GM23338 (cell line): ENCODE results near the gene CD22. TPM values are rescaled to one million over a fixed set of nuclear protein-coding genes. Genes with fewer than 3 reads are reported as not detected.

Experiments used
- ATAC-seq: fragments of 200-7000 bp; cut with Tn5 transposase; 3 replicates; pipeline ENCODE4 v1.9.1; 2020
- DNase-seq: peaks from one replicate; pipeline ENCODE4 v3.0.0-alpha.2; 2015; ENCODE audit warnings: low spot score
- H2AFZ ChIP-seq: fragments of 200-600 bp; sonication (generic); 2 replicates; pipeline ENCODE4 v1.8.0; 2016; ENCODE audit warnings: antibody characterized with exemption, mild to moderate bottlenecking, moderate library complexity
- H3F3A ChIP-seq: fragments of 200-600 bp; sonication (generic); replicated peaks from 2 replicates; pipeline ENCODE4 v1.8.0; 2017; ENCODE audit warnings: antibody characterized with exemption, mixed run types, low read depth
- H3K27ac ChIP-seq: fragments of 200-600 bp; sonication (generic); 2 replicates; pipeline ENCODE4 v1.6.1; 2016; ENCODE audit warnings: low read depth
- H3K27me3 ChIP-seq: fragments of 200-600 bp; sonication (generic); 2 replicates; pipeline ENCODE4 v1.8.0; 2016; ENCODE audit warnings: mild to moderate bottlenecking, mixed run types, moderate library complexity; ENCODE audit not compliant: insufficient read depth
- H3K36me3 ChIP-seq: fragments of 200-600 bp; sonication (generic); 2 replicates; pipeline ENCODE4 v1.8.0; 2016; ENCODE audit warnings: mild to moderate bottlenecking; ENCODE audit not compliant: insufficient read depth
- H3K4me1 ChIP-seq: fragments of 200-600 bp; sonication (generic); 2 replicates; pipeline ENCODE4 v1.8.0; 2016; ENCODE audit warnings: mild to moderate bottlenecking, moderate library complexity; ENCODE audit not compliant: insufficient read depth
- H3K4me2 ChIP-seq: fragments of 200-600 bp; sonication (generic); 2 replicates; pipeline ENCODE4 v1.7.1; 2017; ENCODE audit warnings: mixed run types
- H3K4me3 ChIP-seq: fragments of 200-600 bp; sonication (generic); 2 replicates; pipeline ENCODE4 v1.6.1; 2016; ENCODE audit warnings: mixed run types
- H3K79me2 ChIP-seq: fragments of 200-600 bp; sonication (generic); replicated peaks from 2 replicates; pipeline ENCODE4 v1.8.0; 2017; ENCODE audit warnings: mild to moderate bottlenecking; ENCODE audit not compliant: insufficient read depth
- H3K9me2 ChIP-seq: fragments of 200-600 bp; sonication (generic); 2 replicates; pipeline ENCODE4 v1.8.0; 2017; ENCODE audit not compliant: insufficient read depth
- H4K20me1 ChIP-seq: fragments of 200-600 bp; sonication (generic); replicated peaks from 2 replicates; pipeline ENCODE4 v1.8.0; 2017; ENCODE audit warnings: mild to moderate bottlenecking; ENCODE audit not compliant: insufficient read depth
- H3K27ac Mint-ChIP-seq: 2 replicates; pipeline ENCODE4 v1.8.0; 2020; ENCODE audit warnings: inconsistent platforms, mild to moderate bottlenecking, moderate library complexity, mixed read lengths
- H3K27me3 Mint-ChIP-seq: 3 replicates; pipeline ENCODE4 v1.8.0; 2022; ENCODE audit warnings: low read depth, mild to moderate bottlenecking, moderate library complexity, mixed read lengths, inconsistent platforms; ENCODE audit not compliant: insufficient read depth, poor library complexity
- H3K36me3 Mint-ChIP-seq: 3 replicates; pipeline ENCODE4 v1.8.0; 2021; ENCODE audit warnings: low read depth, mild to moderate bottlenecking, inconsistent platforms, moderate library complexity, mixed read lengths
- H3K4me1 Mint-ChIP-seq: 3 replicates; pipeline ENCODE4 v1.8.0; 2020; ENCODE audit warnings: mild to moderate bottlenecking, inconsistent platforms, mixed read lengths
- H3K4me3 Mint-ChIP-seq: 3 replicates; pipeline ENCODE4 v1.8.0; 2021; ENCODE audit warnings: moderate library complexity, mild to moderate bottlenecking, inconsistent platforms, mixed read lengths
- H3K9me3 Mint-ChIP-seq: 3 replicates; pipeline ENCODE4 v1.8.0; 2020; ENCODE audit warnings: moderate library complexity, mild to moderate bottlenecking, inconsistent platforms, mixed read lengths
- CREB1 ChIP-seq: fragments of 250-450 bp; sonication (Bioruptor Pico); IDR thresholded peaks from 2 replicates; pipeline ENCODE4 v1.5.0; 2020; ENCODE audit warnings: low read depth, mild to moderate bottlenecking, moderate library complexity
- ETS1 ChIP-seq: IDR thresholded peaks from 2 replicates; pipeline ENCODE4 v1.6.1; 2016; ENCODE audit warnings: antibody characterized with exemption
- EZH2phosphoT487 ChIP-seq: fragments of 200-600 bp; sonication (generic); IDR thresholded peaks from one replicate; pipeline ENCODE4 v1.8.1; 2018; ENCODE audit warnings: antibody characterized with exemption; ENCODE audit not compliant: unreplicated experiment
- JUNB ChIP-seq: IDR thresholded peaks from one replicate; pipeline ENCODE4 v1.6.1; 2016; ENCODE audit warnings: antibody characterized with exemption; ENCODE audit not compliant: unreplicated experiment
- NANOG ChIP-seq: IDR thresholded peaks from 2 replicates; pipeline ENCODE4 v1.6.1; 2016; ENCODE audit warnings: antibody characterized with exemption, borderline replicate concordance
- POLR2AphosphoS5 ChIP-seq: IDR thresholded peaks from 2 replicates; pipeline ENCODE4 v1.6.1; 2016; ENCODE audit warnings: antibody characterized with exemption, low read depth
- ZNF331 ChIP-seq: fragments of 250-450 bp; sonication (Bioruptor Pico); IDR thresholded peaks from 2 replicates; pipeline ENCODE4 v1.5.0; 2020; ENCODE audit warnings: low read depth, mild to moderate bottlenecking, moderate library complexity
- polyA plus RNA-seq: library from polyadenylated mRNA; unstranded; fragments of >200 nt; fragmentation: Nextera tagmentation; extraction: Ambion mirVana; gene quantifications from 2 replicates; pipeline ENCODE4 v1.2.1, GENCODE V29; 2016
- total RNA-seq: library from RNA; depleted of rRNA; stranded (reverse); fragments of >200 nt; shearing (Covaris generic); gene quantifications from 2 replicates; pipeline ENCODE4 v1.2.3, GENCODE V29; 2014
- TF ChIP-seq, protein P1 (sequence below), 2 experiments: fragments of 200-600 bp in 1 of 2; sonication (generic) in 1 of 2; conservative IDR thresholded peaks; 2 replicates each; pipeline versions ENCODE4 v1.5.1 to v1.6.1; 2016 to 2017; ENCODE audit warnings: antibody characterized with exemption in 2 of 2, low read depth in 2 of 2, mild to moderate bottlenecking in 2 of 2, moderate library complexity in 1 of 2
- TF ChIP-seq, protein P2 (sequence below): fragments of 250-450 bp; sonication (Bioruptor Pico); IDR thresholded peaks from 2 replicates; pipeline ENCODE4 v1.5.0; 2020; ENCODE audit warnings: mild to moderate bottlenecking, moderate library complexity

The CD22 gene
- total and polyA plus RNA-seq, 2 experiments from 2014 or later: 0.10 to 0.32 TPM

- H3K4me1 ChIP-seq: no peaks in the 10 kb centered on the region
- H2AFZ ChIP-seq: no peak overlapping the region
- ATAC-seq: no peak
- H3K36me3 ChIP-seq: no peaks in the 10 kb centered on the region
- no peak overlapping the region for H3K27ac ChIP-seq
- H4K20me1 ChIP-seq: no peaks in the 10 kb centered on the region
- TF ChIP-seq CREB1 (CRISPR knock-in tag) (no peak), ETS1 (no peak), JUNB (no peak), EZH2phosphoT487 (no peak), ZNF331 (CRISPR knock-in tag) (no peak)
- TF ChIP-seq, protein P1, sequence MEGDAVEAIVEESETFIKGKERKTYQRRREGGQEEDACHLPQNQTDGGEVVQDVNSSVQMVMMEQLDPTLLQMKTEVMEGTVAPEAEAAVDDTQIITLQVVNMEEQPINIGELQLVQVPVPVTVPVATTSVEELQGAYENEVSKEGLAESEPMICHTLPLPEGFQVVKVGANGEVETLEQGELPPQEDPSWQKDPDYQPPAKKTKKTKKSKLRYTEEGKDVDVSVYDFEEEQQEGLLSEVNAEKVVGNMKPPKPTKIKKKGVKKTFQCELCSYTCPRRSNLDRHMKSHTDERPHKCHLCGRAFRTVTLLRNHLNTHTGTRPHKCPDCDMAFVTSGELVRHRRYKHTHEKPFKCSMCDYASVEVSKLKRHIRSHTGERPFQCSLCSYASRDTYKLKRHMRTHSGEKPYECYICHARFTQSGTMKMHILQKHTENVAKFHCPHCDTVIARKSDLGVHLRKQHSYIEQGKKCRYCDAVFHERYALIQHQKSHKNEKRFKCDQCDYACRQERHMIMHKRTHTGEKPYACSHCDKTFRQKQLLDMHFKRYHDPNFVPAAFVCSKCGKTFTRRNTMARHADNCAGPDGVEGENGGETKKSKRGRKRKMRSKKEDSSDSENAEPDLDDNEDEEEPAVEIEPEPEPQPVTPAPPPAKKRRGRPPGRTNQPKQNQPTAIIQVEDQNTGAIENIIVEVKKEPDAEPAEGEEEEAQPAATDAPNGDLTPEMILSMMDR (conservative IDR thresholded peaks at IDR 0.05; ENCODE audit: low read depth in 2 of 2): no peak
- no peaks in the 10 kb centered on the region for H3K4me1 Mint-ChIP-seq
- no peak overlapping the region for H3K4me3 Mint-ChIP-seq
- no peaks in the 10 kb centered on the region for H3K27me3 Mint-ChIP-seq
- no peaks in the 10 kb centered on the region; the same call in 2 of the 3 replicates for H3K9me3 Mint-ChIP-seq
- H3K4me3 ChIP-seq: no peak overlapping the region
- no peak overlapping the region for H3K27ac Mint-ChIP-seq
- no peaks in the 10 kb centered on the region for H3K27me3 ChIP-seq
- no peak overlapping the region for H3K4me2 ChIP-seq
- H3K9me2 ChIP-seq: no peaks in the 10 kb centered on the region
- H3K79me2 ChIP-seq: no peaks in the 10 kb centered on the region
- H3F3A ChIP-seq: no peaks in the 10 kb centered on the region
- DNase-seq: no peak
- no peaks in the 10 kb centered on the region for H3K36me3 Mint-ChIP-seq
These were observed 36.3 kb downstream of the CD22 start for GRCh38 chr19:35365303-35365702.

DNA sequence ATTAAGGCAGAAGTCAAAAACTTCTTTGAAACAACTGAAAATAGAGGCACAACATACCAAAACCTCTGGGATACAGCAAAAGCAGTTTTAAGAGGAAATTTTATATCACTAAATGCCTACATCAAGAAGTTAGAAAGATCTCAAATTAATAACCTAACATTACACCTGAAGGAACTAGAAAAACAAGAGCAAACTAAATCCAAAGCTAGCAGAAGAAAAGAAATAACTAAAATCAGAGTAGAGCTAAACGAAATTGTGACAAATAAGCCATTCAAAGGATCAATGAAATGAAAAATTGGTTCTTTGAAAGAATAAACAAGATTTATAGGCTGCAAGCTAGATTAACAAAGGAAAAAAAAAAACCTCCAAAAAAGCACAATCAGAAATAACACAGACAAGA, 39.4 kb downstream of the CD22 start:
- no peaks in the 10 kb centered on the region for H3K36me3 ChIP-seq
- H3K36me3 Mint-ChIP-seq: no peaks in the 10 kb centered on the region
- DNase-seq (no peak), ATAC-seq (no peak)
- no peak overlapping the region for H2AFZ ChIP-seq
- H3K4me3 Mint-ChIP-seq: no peak overlapping the region
- no peak overlapping the region for H3K27ac Mint-ChIP-seq
- H3K4me2 ChIP-seq: no peak overlapping the region
- no peaks in the 10 kb centered on the region for H3K27me3 ChIP-seq
- no peaks in the 10 kb centered on the region for H3F3A ChIP-seq
- no peaks in the 10 kb centered on the region for H3K4me1 ChIP-seq
- no peak overlapping the region for H3K4me3 ChIP-seq
- H4K20me1 ChIP-seq: no peaks in the 10 kb centered on the region
- H3K27ac ChIP-seq: no peak overlapping the region
- no peaks in the 10 kb centered on the region; the same call in 2 of the 3 replicates for H3K9me3 Mint-ChIP-seq
- no peaks in the 10 kb centered on the region for H3K9me2 ChIP-seq
- no peaks in the 10 kb centered on the region for H3K4me1 Mint-ChIP-seq
- H3K79me2 ChIP-seq: no peaks in the 10 kb centered on the region
- no peaks in the 10 kb centered on the region for H3K27me3 Mint-ChIP-seq
- TF ChIP-seq, protein P2, sequence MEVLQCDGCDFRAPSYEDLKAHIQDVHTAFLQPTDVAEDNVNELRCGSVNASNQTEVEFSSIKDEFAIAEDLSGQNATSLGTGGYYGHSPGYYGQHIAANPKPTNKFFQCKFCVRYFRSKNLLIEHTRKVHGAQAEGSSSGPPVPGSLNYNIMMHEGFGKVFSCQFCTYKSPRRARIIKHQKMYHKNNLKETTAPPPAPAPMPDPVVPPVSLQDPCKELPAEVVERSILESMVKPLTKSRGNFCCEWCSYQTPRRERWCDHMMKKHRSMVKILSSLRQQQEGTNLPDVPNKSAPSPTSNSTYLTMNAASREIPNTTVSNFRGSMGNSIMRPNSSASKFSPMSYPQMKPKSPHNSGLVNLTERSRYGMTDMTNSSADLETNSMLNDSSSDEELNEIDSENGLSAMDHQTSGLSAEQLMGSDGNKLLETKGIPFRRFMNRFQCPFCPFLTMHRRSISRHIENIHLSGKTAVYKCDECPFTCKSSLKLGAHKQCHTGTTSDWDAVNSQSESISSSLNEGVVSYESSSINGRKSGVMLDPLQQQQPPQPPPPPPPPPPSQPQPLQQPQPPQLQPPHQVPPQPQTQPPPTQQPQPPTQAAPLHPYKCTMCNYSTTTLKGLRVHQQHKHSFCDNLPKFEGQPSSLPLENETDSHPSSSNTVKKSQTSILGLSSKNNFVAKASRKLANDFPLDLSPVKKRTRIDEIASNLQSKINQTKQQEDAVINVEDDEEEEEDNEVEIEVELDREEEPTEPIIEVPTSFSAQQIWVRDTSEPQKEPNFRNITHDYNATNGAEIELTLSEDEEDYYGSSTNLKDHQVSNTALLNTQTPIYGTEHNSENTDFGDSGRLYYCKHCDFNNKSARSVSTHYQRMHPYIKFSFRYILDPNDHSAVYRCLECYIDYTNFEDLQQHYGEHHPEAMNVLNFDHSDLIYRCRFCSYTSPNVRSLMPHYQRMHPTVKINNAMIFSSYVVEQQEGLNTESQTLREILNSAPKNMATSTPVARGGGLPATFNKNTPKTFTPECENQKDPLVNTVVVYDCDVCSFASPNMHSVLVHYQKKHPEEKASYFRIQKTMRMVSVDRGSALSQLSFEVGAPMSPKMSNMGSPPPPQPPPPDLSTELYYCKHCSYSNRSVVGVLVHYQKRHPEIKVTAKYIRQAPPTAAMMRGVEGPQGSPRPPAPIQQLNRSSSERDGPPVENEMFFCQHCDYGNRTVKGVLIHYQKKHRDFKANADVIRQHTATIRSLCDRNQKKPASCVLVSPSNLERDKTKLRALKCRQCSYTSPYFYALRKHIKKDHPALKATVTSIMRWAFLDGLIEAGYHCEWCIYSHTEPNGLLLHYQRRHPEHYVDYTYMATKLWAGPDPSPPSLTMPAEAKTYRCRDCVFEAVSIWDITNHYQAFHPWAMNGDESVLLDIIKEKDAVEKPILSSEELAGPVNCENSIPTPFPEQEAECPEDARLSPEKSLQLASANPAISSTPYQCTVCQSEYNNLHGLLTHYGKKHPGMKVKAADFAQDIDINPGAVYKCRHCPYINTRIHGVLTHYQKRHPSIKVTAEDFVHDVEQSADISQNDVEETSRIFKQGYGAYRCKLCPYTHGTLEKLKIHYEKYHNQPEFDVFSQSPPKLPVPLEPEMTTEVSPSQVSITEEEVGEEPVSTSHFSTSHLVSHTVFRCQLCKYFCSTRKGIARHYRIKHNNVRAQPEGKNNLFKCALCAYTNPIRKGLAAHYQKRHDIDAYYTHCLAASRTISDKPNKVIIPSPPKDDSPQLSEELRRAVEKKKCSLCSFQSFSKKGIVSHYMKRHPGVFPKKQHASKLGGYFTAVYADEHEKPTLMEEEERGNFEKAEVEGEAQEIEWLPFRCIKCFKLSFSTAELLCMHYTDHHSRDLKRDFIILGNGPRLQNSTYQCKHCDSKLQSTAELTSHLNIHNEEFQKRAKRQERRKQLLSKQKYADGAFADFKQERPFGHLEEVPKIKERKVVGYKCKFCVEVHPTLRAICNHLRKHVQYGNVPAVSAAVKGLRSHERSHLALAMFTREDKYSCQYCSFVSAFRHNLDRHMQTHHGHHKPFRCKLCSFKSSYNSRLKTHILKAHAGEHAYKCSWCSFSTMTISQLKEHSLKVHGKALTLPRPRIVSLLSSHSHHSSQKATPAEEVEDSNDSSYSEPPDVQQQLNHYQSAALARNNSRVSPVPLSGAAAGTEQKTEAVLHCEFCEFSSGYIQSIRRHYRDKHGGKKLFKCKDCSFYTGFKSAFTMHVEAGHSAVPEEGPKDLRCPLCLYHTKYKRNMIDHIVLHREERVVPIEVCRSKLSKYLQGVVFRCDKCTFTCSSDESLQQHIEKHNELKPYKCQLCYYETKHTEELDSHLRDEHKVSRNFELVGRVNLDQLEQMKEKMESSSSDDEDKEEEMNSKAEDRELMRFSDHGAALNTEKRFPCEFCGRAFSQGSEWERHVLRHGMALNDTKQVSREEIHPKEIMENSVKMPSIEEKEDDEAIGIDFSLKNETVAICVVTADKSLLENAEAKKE (CRISPR knock-in tag): no peak
- no peak for TF ChIP-seq ETS1
- no peak for TF ChIP-seq JUNB
- TF ChIP-seq NANOG: no peak
- no peak for TF ChIP-seq POLR2AphosphoS5
- no peak for TF ChIP-seq EZH2phosphoT487
- TF ChIP-seq CREB1 (CRISPR knock-in tag): no peak
- TF ChIP-seq ZNF331 (CRISPR knock-in tag): no peak
